ENCODE results near the gene BRINP2. TPM values are rescaled to one million over a fixed set of nuclear protein-coding genes. Genes with fewer than 3 reads are reported as not detected.

Gene BRINP2
- total and polyA plus RNA-seq, 2 of the 8 experiments (the other 6 are each of a cell fraction or from before 2014, with no cell fraction given) = 0.39 to 0.42 TPM

GRCh38 chr1:177163844-177164379 is 6.8 kb upstream of the BRINP2 start (continued):
- no peak for TF ChIP-seq EP300 (IDR thresholded peaks at IDR 0.05; ENCODE audit: borderline replicate concordance in 1 of 2, low read depth in 2 of 2, low read length in 2 of 2)
- TF ChIP-seq GABPA (IDR thresholded peaks at IDR 0.05; ENCODE audit: borderline replicate concordance, insufficient read depth, low read length) = no peak
- TF ChIP-seq CBX8 (IDR thresholded peaks at IDR 0.05; ENCODE audit: borderline replicate concordance, low read depth, low read length) = no peak
- TF ChIP-seq RBBP5 (IDR thresholded peaks at IDR 0.05; ENCODE audit: borderline replicate concordance, low read depth, low read length) = no peak
- no peak for TF ChIP-seq HDAC2 (IDR thresholded peaks at IDR 0.05; ENCODE audit: borderline replicate concordance in 1 of 2, low read depth in 2 of 2, low read length in 2 of 2)
- no peak for TF ChIP-seq KDM5A (IDR thresholded peaks at IDR 0.05; ENCODE audit: low read length)
- TF ChIP-seq TBP (IDR thresholded peaks at IDR 0.05; ENCODE audit: low read depth, low read length) = no peak

Data from H1 (cell line).